ENCODE measurements around the gene CATSPERZ.

DNA sequence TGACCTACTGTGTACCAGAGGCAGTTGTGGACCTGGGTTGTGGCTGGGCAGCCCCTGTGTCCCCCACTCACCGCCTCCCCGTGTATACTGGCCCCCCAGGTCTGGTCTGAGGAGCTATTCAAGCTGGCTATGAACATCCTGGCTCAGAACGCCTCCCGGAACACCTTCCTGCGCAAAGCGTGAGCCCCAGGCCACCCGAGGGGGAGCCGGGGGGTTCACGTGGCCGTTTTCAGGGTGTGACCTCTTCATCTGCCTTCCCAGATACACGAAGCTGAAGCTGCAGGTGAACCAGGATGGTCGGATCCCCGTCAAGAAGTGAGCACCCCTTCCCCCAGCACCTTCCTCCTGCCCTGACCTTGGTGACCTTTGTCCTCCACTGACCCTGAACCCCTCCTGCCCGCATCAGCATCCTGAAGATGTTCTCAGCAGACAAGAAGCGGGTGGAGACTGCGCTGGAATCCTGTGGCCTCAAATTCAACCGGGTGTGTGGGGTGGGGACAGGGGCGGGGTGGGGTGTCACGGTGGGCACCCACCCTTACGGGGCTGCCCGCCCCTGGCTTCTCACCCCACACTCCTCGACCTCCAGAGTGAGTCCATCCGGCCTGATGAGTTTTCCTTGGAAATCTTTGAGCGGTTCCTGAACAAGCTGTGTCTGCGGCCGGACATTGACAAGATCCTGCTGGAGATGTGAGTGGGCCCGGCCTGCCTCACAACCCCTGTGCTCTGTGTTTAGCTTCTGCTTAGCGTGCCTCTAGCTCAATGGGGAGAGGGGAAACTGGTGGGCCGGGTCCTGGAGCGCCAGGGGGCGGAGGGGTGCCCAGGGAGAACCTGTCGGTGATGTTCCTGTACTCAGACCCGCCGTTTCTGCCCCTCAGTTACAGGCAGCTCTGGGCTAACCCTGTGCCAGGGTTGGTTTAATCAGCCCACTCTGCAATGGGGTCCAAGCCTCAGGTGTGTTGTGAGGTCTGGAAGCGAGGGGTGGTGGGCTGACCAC, 44.7 kb upstream of the CATSPERZ start:
- TF ChIP-seq, protein P1, sequence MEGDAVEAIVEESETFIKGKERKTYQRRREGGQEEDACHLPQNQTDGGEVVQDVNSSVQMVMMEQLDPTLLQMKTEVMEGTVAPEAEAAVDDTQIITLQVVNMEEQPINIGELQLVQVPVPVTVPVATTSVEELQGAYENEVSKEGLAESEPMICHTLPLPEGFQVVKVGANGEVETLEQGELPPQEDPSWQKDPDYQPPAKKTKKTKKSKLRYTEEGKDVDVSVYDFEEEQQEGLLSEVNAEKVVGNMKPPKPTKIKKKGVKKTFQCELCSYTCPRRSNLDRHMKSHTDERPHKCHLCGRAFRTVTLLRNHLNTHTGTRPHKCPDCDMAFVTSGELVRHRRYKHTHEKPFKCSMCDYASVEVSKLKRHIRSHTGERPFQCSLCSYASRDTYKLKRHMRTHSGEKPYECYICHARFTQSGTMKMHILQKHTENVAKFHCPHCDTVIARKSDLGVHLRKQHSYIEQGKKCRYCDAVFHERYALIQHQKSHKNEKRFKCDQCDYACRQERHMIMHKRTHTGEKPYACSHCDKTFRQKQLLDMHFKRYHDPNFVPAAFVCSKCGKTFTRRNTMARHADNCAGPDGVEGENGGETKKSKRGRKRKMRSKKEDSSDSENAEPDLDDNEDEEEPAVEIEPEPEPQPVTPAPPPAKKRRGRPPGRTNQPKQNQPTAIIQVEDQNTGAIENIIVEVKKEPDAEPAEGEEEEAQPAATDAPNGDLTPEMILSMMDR (IDR thresholded peaks at IDR 0.05), result no peak
- no peak for TF ChIP-seq POLR2A (IDR thresholded peaks at IDR 0.05)
- TF ChIP-seq POLR2AphosphoS5 (IDR thresholded peaks at IDR 0.05), result no peak
